Ishikawa (cell line): Measurements from ENCODE around the gene PRRT1B.

ENCODE experiments used
- YY1 ChIP-seq: IDR thresholded peaks from 2 replicates; pipeline ENCODE4 v1.6.1; 2012; ENCODE audit warnings: low read depth
- TF ChIP-seq, protein P1 (sequence below): IDR thresholded peaks from 2 replicates; pipeline ENCODE4 v1.6.1; 2012

DNA sequence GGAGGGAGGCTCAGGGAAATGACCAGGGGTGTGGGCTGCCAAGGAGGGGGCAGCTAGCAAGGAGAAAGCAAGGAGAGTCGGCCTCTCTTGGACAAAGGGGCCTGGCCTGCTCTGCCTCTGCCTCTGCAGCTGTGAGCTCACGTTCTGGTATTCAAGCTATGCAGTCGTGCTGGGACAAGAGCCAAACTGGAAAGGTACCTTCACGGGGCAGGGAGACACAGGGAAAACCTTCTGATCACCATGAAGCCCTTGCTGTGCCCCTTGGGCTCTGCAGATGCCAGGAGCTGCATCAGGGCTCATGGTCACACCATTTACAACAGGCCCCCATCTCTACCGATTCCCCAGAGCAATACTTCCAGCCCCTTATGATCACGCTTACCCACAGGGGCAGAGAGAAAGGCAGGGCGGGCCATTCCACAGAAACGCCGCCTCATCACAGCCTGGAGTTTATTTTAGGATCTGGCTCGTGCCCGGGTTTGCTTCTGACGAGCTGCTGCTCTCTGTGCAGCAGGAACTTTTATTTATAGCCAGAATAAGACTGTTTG is 63.2 kb downstream of the PRRT1B start:
- TF ChIP-seq, protein P1, sequence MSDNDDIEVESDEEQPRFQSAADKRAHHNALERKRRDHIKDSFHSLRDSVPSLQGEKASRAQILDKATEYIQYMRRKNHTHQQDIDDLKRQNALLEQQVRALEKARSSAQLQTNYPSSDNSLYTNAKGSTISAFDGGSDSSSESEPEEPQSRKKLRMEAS, result no peak
- TF ChIP-seq YY1, result 0 out of 2 replicates have a peak, but pooled peaks have one; percentile 57
